CD4-positive, alpha-beta T cell (primary cell): ENCODE data around the gene MAN1A1. TPM values are rescaled to one million over a fixed set of nuclear protein-coding genes. Genes with fewer than 3 reads are reported as not detected.

Source experiments
- ATAC-seq: fragments of 200-7000 bp; cut with Tn5 transposase; one replicate; pipeline ENCODE4 v1.10.0; 2022; ENCODE audit warnings: mild to moderate bottlenecking; ENCODE audit not compliant: poor library complexity
- CTCF ChIA-PET: fragments of 350-600 bp; sonication (Branson Sonifier 250); formaldehyde crosslinking; loops from one replicate; lab custom pipeline; 2021; ENCODE audit warnings: antibody characterized with exemption, inconsistent platforms; lab: Charles Lee
- POLR2A ChIA-PET: fragments of 350-600 bp; sonication (Branson Sonifier 250); formaldehyde crosslinking; loops from one replicate; lab custom pipeline; 2021; ENCODE audit warnings: antibody characterized with exemption, inconsistent platforms; lab: Charles Lee
- DNase-seq, 14 experiments: peaks; one replicate each; pipeline ENCODE4 v3.0.0-alpha.2; 2013 to 2020; ENCODE audit warnings: mixed read lengths in 2 of 14
- H3K27ac ChIP-seq, 2 donors: one replicate each; pipeline versions ENCODE4 v1.5.1 to v1.7.0; 2013; ENCODE audit warnings: low read length in 2 of 2, low read depth in 1 of 2, mild to moderate bottlenecking in 1 of 2
- H3K27me3 ChIP-seq, 2 experiments: 1 replicate in 1 of 2; 2 replicates in 1 of 2; pipeline versions ENCODE4 v1.6.1 to v1.7.0; 2013; ENCODE audit warnings: low read length in 2 of 2, control low read depth in 1 of 2, mild to moderate bottlenecking in 1 of 2, moderate library complexity in 1 of 2; ENCODE audit not compliant: insufficient read depth in 2 of 2, control insufficient read depth in 1 of 2
- H3K36me3 ChIP-seq: one replicate; pipeline ENCODE4 v1.6.1; 2013; ENCODE audit warnings: low read length, control low read depth; ENCODE audit not compliant: insufficient read depth
- H3K4me1 ChIP-seq: one replicate; pipeline ENCODE4 v1.6.1; 2013; ENCODE audit warnings: low read length, control low read depth; ENCODE audit not compliant: insufficient read depth
- H3K4me3 ChIP-seq: one replicate; pipeline ENCODE4 v1.5.1; 2013; ENCODE audit warnings: mild to moderate bottlenecking, low read length, moderate library complexity
- H3K9me3 ChIP-seq, 2 experiments: 1 replicate in 1 of 2; 2 replicates in 1 of 2; pipeline versions ENCODE4 v1.6.1 to v1.7.0; 2013; ENCODE audit warnings: low read length in 2 of 2, mild to moderate bottlenecking in 2 of 2, control low read depth in 1 of 2, moderate library complexity in 1 of 2; ENCODE audit not compliant: control insufficient read depth in 1 of 2, insufficient read depth in 1 of 2
- H3K27ac Mint-ChIP-seq: one replicate; pipeline ENCODE4 v1.8.0; 2020; ENCODE audit warnings: mixed read lengths
- H3K27me3 Mint-ChIP-seq: one replicate; pipeline ENCODE4 v1.8.0; 2021; ENCODE audit warnings: mixed read lengths
- H3K36me3 Mint-ChIP-seq: one replicate; pipeline ENCODE4 v1.8.0; 2021; ENCODE audit warnings: low read depth, mixed read lengths
- H3K4me1 Mint-ChIP-seq: one replicate; pipeline ENCODE4 v1.8.0; 2021; ENCODE audit warnings: low read depth, mixed read lengths
- H3K4me3 Mint-ChIP-seq: one replicate; pipeline ENCODE4 v1.8.0; 2020; ENCODE audit warnings: mild to moderate bottlenecking, mixed read lengths
- H3K9me3 Mint-ChIP-seq: one replicate; pipeline ENCODE4 v1.8.0; 2020; ENCODE audit warnings: mixed read lengths
- intact Hi-C, 2 experiments: fragments of 100-400 bp; cut with DNase I in 1 of 2; cut with micrococcal nuclease in 1 of 2; formaldehyde crosslinking; loops; one replicate each; pipeline versions ENCODE4 v1.15.1 to v1.9.0; 2023 to 2025; cut with DNase I, micrococcal nuclease
- total RNA-seq, 174 experiments: library from RNA in 2 of 174; stranded (reverse) in 2 of 174; gene quantifications; one replicate each; pipeline ENCODE4 v1.2.3 and lab custom pipeline; 2021 to 2026
- TF ChIP-seq, protein P1 (sequence below): fragments of 200-600 bp; IDR thresholded peaks from one replicate; pipeline ENCODE4 v1.8.0; 2022; ENCODE audit warnings: antibody characterized with exemption, mild to moderate bottlenecking

MAN1A1 gene
- total RNA-seq, 2 experiments from 2014 or later = 4.5 to 4.9 TPM

DNA sequence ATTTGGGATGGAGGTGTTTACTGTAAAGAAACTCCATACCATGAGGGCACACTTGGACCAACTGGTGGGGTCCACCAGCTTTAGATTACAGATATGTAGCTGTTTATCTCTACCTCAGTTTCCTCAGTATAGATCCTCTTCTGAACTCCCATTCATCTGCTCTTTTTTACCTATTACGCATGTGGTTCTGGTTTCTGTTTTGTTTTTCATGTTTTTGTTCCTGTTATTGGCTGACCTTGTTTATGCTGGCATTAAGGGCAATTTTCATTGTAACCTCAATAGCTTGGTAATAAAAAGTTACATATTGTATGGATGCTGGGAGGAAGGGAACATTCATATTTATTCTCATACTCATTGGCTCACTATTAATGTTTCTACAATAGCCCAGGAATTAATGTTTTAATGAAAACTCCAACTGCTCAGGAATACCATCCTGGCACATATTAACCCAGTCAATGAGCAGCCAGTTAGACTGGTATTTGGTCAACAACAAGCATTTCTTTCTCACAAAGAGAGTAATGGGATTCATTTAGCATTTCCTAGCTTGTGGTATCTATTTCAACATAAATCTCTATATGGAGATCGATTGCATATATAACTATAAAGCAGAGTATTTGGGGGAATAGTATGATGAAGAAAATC, 187.3 kb downstream of the MAN1A1 start:
- Mint-ChIP-seq H3K36me3 (no peaks in the 10 kb centered on the region), H3K27ac (no peak overlapping the region), H3K4me3 (no peak overlapping the region), H3K27me3 (peaks cover 22% of the 10 kb centered on the region), H3K9me3 (no peaks in the 10 kb centered on the region), H3K4me1 (no peaks in the 10 kb centered on the region)
- TF ChIP-seq, protein P1, sequence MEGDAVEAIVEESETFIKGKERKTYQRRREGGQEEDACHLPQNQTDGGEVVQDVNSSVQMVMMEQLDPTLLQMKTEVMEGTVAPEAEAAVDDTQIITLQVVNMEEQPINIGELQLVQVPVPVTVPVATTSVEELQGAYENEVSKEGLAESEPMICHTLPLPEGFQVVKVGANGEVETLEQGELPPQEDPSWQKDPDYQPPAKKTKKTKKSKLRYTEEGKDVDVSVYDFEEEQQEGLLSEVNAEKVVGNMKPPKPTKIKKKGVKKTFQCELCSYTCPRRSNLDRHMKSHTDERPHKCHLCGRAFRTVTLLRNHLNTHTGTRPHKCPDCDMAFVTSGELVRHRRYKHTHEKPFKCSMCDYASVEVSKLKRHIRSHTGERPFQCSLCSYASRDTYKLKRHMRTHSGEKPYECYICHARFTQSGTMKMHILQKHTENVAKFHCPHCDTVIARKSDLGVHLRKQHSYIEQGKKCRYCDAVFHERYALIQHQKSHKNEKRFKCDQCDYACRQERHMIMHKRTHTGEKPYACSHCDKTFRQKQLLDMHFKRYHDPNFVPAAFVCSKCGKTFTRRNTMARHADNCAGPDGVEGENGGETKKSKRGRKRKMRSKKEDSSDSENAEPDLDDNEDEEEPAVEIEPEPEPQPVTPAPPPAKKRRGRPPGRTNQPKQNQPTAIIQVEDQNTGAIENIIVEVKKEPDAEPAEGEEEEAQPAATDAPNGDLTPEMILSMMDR = no peak
- ATAC-seq (no peak), DNase-seq (no peak)
- Histone ChIP-seq H3K9me3 (no peaks in the 10 kb centered on the region), H3K27me3 (no peaks in the 10 kb centered on the region), H3K4me1 (no peaks in the 10 kb centered on the region), H3K4me3 (no peak overlapping the region), H3K27ac (no peak overlapping the region), H3K36me3 (no peaks in the 10 kb centered on the region)
- intact Hi-C loops = no loop called here
- POLR2A ChIA-PET = no interaction called here
- CTCF ChIA-PET = no interaction called here

DNA sequence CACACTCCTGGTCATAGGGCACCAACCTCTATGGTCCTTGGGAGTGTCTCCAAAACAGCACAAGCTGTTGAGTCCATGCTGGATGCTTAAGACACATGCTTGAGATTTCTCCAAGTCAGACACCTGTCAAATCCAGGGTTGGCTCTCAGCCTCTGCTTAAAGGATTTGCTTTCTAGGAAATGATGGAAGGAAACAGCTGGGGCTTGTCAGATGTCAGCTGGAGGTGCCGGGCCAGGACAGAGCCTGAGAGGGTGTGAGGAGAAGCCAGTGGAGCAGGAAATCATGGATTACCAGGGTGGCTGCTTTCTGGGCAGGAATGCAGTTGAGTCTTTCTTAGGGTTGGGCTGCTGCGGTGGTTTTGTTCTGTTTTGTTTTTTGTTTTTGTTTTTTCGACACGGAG, 188.1 kb downstream of the MAN1A1 start:
- Mint-ChIP-seq H3K4me3 (no peak overlapping the region), H3K9me3 (no peaks in the 10 kb centered on the region), H3K4me1 (no peaks in the 10 kb centered on the region), H3K27me3 (peaks cover 19% of the 10 kb centered on the region), H3K27ac (no peak overlapping the region), H3K36me3 (no peaks in the 10 kb centered on the region)
- no peak overlapping the region for H3K27ac ChIP-seq
- H3K4me1 ChIP-seq = no peaks in the 10 kb centered on the region
- ChIA-PET CTCF (no interaction called here), POLR2A (no interaction called here)
- intact Hi-C loops = no loop called here
- no peaks in the 10 kb centered on the region for H3K36me3 ChIP-seq
- H3K27me3 ChIP-seq = peaks cover 0 to 1% of the 10 kb centered on the region in 2 experiments
- H3K9me3 ChIP-seq = no peaks in the 10 kb centered on the region
- DNase-seq = no peak
- TF ChIP-seq, protein P1 = no peak
- no peak for ATAC-seq
- H3K4me3 ChIP-seq = no peak overlapping the region

DNA sequence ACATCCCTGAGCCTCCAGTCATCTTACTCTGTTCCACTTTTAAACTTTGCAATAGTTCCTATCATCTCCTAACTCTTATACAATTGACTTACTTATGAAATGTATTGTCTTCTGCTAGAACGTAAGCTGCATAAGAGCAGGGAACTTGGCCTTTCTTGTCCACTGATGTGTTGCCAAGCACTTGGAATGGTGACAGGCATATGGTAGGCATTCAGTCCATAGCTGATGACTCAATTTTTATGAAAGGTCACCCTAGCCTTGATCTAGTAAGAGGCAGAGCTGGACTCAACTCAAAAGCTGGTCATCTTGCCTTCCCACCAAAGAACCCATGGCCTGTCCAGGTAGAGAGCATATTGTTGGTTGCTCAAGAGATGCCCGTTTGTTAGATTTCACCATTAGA, 188.7 kb downstream of the MAN1A1 start:
- CTCF ChIA-PET = no interaction called here
- H3K27me3 ChIP-seq = peaks cover 0 to 2% of the 10 kb centered on the region in 2 experiments
- H3K4me1 Mint-ChIP-seq = no peaks in the 10 kb centered on the region

More for the DNA sequence above, 188.7 kb downstream of the MAN1A1 start:
- Mint-ChIP-seq H3K4me3 (no peak overlapping the region), H3K27ac (no peak overlapping the region), H3K27me3 (peaks cover 16% of the 10 kb centered on the region), H3K36me3 (no peaks in the 10 kb centered on the region), H3K9me3 (no peaks in the 10 kb centered on the region)
- Histone ChIP-seq H3K27ac (no peak overlapping the region), H3K4me1 (no peaks in the 10 kb centered on the region), H3K36me3 (no peaks in the 10 kb centered on the region), H3K4me3 (no peak overlapping the region), H3K9me3 (no peaks in the 10 kb centered on the region)
- intact Hi-C loops = no loop called here
- POLR2A ChIA-PET = interaction anchor here (0.6 kb wide), 1 partner anchor 46 kb away, joined by 3 read pairs; no protein-coding TSS in a partner anchor
- ATAC-seq = no peak
- TF ChIP-seq, protein P1 = no peak
- DNase-seq = no peak
